AG04449 (cell line): Measurements from ENCODE around the gene EPHA8.

Experiments used
- CTCF ChIA-PET: fragments of 350-600 bp; formaldehyde crosslinking; extraction: SDS; loops from one replicate; lab custom pipeline; 2021; ENCODE audit warnings: antibody characterized with exemption; lab: Yijun Ruan, JAX
- POLR2A ChIA-PET: fragments of 400-600, 350-600 bp; formaldehyde crosslinking; extraction: SDS; loops from one replicate; lab custom pipeline; 2020; ENCODE audit warnings: antibody characterized with exemption, inconsistent platforms; lab: Yijun Ruan, JAX
- DNase-seq: peaks from one replicate; pipeline ENCODE4 v3.0.0-alpha.2; 2010; ENCODE audit warnings: low read depth, low spot score
- H3K4me3 ChIP-seq: 2 replicates; pipeline ENCODE4 v1.5.1; 2011; ENCODE audit warnings: low read depth, mild to moderate bottlenecking, control low read depth, low read length
- CTCF ChIP-seq: IDR thresholded peaks from one replicate; pipeline ENCODE4 v1.5.1; 2011; ENCODE audit warnings: mild to moderate bottlenecking, moderate library complexity, low read length, control low read depth, inconsistent platforms; ENCODE audit not compliant: insufficient read depth; ENCODE audit errors: missing control alignments

The EPHA8 gene

GRCh38 chr1:22533244-22533895 is 29.9 kb upstream of the EPHA8 start:
- DNase-seq: no peak
- ChIA-PET POLR2A (no interaction called here), CTCF (no interaction called here)
- TF ChIP-seq CTCF: no peak
- no peak overlapping the region for H3K4me3 ChIP-seq

- no peak for TF ChIP-seq CTCF
- H3K4me3 ChIP-seq: no peak overlapping the region
- POLR2A ChIA-PET: no interaction called here
- no peak for DNase-seq
- CTCF ChIA-PET: no interaction called here
Observed at GRCh38 chr1:22534951-22535350, 28.3 kb upstream of the EPHA8 start.

GRCh38 chr1:22535399-22535798 is 27.9 kb upstream of the EPHA8 start:
- CTCF ChIA-PET: no interaction called here
- POLR2A ChIA-PET: no interaction called here
- no peak for TF ChIP-seq CTCF
- no peak overlapping the region for H3K4me3 ChIP-seq
- DNase-seq: no peak

GRCh38 chr1:22536506-22536905 is 26.8 kb upstream of the EPHA8 start:
- CTCF ChIA-PET: no interaction called here
- POLR2A ChIA-PET: no interaction called here
- no peak overlapping the region for H3K4me3 ChIP-seq
- DNase-seq: no peak
- TF ChIP-seq CTCF: no peak

GRCh38 chr1:22537441-22538139 is 25.7 kb upstream of the EPHA8 start:
- ChIA-PET POLR2A (no interaction called here), CTCF (no interaction called here)
- DNase-seq: no peak
- TF ChIP-seq CTCF: no peak
- no peak overlapping the region for H3K4me3 ChIP-seq

- DNase-seq: no peak
- H3K4me3 ChIP-seq: no peak overlapping the region
- POLR2A ChIA-PET: no interaction called here
- no peak for TF ChIP-seq CTCF
- CTCF ChIA-PET: no interaction called here
Observed at GRCh38 chr1:22539510-22540118, 23.7 kb upstream of the EPHA8 start.
